ENCODE data around the gene KLHL24. TPM values are rescaled to one million over a fixed set of nuclear protein-coding genes. Genes with fewer than 3 reads are reported as not detected.
"Not testable (repeated sequence)": the region's sequence is repeated elsewhere in the genome, so short reads cannot be mapped to it uniquely, and the experiment has no call there.

The KLHL24 gene
- total RNA-seq, 4 donors from 2014 or later: 57.2 to 85.1 (median 66.7) TPM

DNA sequence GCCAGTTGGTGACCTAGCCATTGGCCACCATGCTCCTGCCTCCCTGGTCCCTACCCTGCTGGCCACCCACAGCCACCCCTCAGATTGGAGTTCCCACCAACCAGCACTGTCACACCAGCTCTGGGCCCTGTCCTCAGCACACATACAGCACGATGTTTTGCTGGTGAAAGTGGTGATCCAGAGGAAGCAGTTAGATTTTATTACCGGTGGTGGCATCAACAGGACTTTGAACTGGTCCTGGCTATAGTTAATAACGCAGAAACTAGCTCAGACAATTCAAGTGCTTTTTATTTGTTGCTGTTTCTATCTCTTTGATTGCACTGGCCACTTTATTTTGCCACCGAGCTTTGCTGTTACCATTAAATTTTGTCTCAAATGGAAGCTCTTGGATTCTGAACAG lies 16.4 kb upstream of the KLHL24 start:
- peak in 1 of 3 donors; percentile 57 for DNase-seq
- Histone ChIP-seq H3K4me1 (peaks cover 0 to 13% (median 0%) of the 10 kb centered on the region in 4 donors), H3K4me3 (no peak overlapping the region), H3K27ac (peak overlapping the region in 2 of 4 donors; percentile 37 to 49), H3K36me3 (no peaks in the 10 kb centered on the region), H3K9me3 (no peaks in the 10 kb centered on the region), H3K27me3 (no peaks in the 10 kb centered on the region)
- TF ChIP-seq, protein P1, sequence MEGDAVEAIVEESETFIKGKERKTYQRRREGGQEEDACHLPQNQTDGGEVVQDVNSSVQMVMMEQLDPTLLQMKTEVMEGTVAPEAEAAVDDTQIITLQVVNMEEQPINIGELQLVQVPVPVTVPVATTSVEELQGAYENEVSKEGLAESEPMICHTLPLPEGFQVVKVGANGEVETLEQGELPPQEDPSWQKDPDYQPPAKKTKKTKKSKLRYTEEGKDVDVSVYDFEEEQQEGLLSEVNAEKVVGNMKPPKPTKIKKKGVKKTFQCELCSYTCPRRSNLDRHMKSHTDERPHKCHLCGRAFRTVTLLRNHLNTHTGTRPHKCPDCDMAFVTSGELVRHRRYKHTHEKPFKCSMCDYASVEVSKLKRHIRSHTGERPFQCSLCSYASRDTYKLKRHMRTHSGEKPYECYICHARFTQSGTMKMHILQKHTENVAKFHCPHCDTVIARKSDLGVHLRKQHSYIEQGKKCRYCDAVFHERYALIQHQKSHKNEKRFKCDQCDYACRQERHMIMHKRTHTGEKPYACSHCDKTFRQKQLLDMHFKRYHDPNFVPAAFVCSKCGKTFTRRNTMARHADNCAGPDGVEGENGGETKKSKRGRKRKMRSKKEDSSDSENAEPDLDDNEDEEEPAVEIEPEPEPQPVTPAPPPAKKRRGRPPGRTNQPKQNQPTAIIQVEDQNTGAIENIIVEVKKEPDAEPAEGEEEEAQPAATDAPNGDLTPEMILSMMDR (IDR thresholded peaks at IDR 0.05): no peak
- TF ChIP-seq POLR2A (IDR thresholded peaks at IDR 0.05): no peak

GRCh38 chr3:183619624-183620251 lies 15.7 kb upstream of the KLHL24 start:
- H3K4me3 ChIP-seq: no peak overlapping the region
- H3K36me3 ChIP-seq: no peaks in the 10 kb centered on the region
- DNase-seq: no peak
- H3K27me3 ChIP-seq: no peaks in the 10 kb centered on the region
- H3K27ac ChIP-seq: peak overlapping the region in 2 of 4 donors; percentile 37 to 49
- no peaks in the 10 kb centered on the region for H3K9me3 ChIP-seq
- TF ChIP-seq, protein P1 (IDR thresholded peaks at IDR 0.05): peak in 2 of 6 experiments; percentile 5 to 9
- no peak for TF ChIP-seq POLR2A (IDR thresholded peaks at IDR 0.05)
- peaks cover 0 to 13% (median 0%) of the 10 kb centered on the region in 4 donors for H3K4me1 ChIP-seq

- TF ChIP-seq, protein P1 (IDR thresholded peaks at IDR 0.05): no peak
- TF ChIP-seq POLR2A (IDR thresholded peaks at IDR 0.05): no peak
- DNase-seq: no peak
- Histone ChIP-seq H3K27ac (no peak overlapping the region), H3K27me3 (no peaks in the 10 kb centered on the region), H3K36me3 (no peaks in the 10 kb centered on the region), H3K9me3 (no peaks in the 10 kb centered on the region), H3K4me3 (no peak overlapping the region), H3K4me1 (peaks cover 0 to 13% (median 0%) of the 10 kb centered on the region in 4 donors)
These were observed 15.2 kb upstream of the KLHL24 start for GRCh38 chr3:183620252-183620628.

DNA sequence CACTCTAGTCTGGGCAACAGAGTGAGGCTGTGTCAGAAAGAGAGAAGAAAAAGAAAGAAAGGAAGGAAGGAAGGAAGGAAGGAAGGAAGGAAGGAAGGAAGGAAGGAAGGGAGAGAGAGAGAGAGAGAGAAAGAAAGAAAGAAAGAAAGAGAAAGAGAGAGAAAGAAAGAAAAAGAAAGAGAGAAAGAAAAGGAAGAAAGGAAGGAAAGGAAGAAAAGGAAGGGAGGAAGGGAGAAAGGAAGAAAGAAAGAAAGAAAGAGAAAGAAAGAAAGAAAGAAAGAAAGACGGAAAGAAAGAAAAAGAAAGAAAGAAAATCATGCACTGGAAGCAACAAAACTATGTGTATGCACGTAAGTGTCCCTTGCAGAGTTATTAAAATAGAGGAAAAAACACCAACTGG lies 12.9 kb upstream of the KLHL24 start:
- not testable (repeated sequence) for H3K27me3 ChIP-seq, DNase-seq, H3K4me3 ChIP-seq, H3K9me3 ChIP-seq, H3K27ac ChIP-seq, H3K36me3 ChIP-seq
- peaks cover 0 to 13% (median 0%) of the 10 kb centered on the region in 4 donors for H3K4me1 ChIP-seq

- no peak overlapping the region for H3K27ac ChIP-seq
- H3K4me1 ChIP-seq: no peaks in the 10 kb centered on the region
- TF ChIP-seq POLR2A (IDR thresholded peaks at IDR 0.05): no peak
- TF ChIP-seq, protein P1 (IDR thresholded peaks at IDR 0.05): no peak
- no peaks in the 10 kb centered on the region for H3K27me3 ChIP-seq
- H3K36me3 ChIP-seq: no peaks in the 10 kb centered on the region
- H3K9me3 ChIP-seq: no peaks in the 10 kb centered on the region
- H3K4me3 ChIP-seq: no peak overlapping the region
- DNase-seq: no peak
These were observed 8.4 kb upstream of the KLHL24 start for GRCh38 chr3:183626877-183627594.

DNA sequence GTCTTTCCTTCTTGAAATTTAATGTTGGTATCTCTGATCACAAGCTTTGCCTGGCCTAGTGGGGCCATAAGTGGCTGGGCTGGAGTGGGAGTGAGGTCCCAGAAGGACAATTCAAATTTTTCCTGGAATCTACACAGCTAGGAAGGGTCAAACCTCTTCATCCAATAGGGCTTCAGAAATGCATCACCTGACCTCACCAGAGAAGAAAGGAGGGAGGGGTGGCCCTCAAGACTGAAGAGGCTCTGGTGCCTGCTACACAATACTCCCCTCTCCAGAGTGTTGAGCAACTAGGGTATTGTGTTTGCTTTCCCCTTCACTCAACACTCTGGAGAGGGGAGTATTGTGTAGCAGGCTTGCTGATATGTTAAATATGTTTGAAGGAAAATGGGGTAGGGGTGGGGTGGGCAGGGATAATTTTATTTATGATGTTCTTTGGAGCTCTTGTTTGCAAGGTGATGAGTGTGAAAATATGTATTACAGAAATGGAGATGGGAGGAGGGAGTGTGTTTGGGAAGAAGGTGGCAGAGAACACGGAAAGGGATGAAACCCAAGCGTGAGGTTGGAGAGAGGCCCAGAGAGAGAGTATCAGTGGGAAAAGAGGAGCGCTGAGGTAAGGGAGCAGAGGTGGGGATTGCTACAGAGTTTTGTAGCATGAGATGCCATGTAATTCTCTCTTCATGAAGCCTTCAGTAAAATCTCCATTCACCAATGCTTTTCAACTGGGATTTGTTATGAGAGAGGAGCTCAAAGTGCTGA lies 5.7 kb upstream of the KLHL24 start:
- TF ChIP-seq, protein P1 (IDR thresholded peaks at IDR 0.05): no peak
- no peak for TF ChIP-seq POLR2A (IDR thresholded peaks at IDR 0.05)
- H3K27ac ChIP-seq: no peak overlapping the region
- no peak for DNase-seq
- H3K9me3 ChIP-seq: no peaks in the 10 kb centered on the region
- peaks cover 0 to 1% (median 0%) of the 10 kb centered on the region in 4 donors for H3K4me1 ChIP-seq
- H3K4me3 ChIP-seq: no peak overlapping the region
- no peaks in the 10 kb centered on the region for H3K27me3 ChIP-seq
- H3K36me3 ChIP-seq: no peaks in the 10 kb centered on the region
